K562 (cell line): ENCODE measurements around the gene GARIN1A. TPM values are rescaled to one million over a fixed set of nuclear protein-coding genes. Genes with fewer than 3 reads are reported as not detected.

Experiments used
- CEBPB ChIP-seq: fragments of 450-650 bp; IDR thresholded peaks from 2 replicates; pipeline ENCODE4 v1.6.1; 2016; ENCODE audit warnings: missing genetic modification characterization, missing compliant biosample characterization
- HBP1 ChIP-seq: fragments of 450-650 bp; formaldehyde crosslinking; IDR thresholded peaks from 2 replicates; pipeline ENCODE4 v1.4.0; 2022; ENCODE audit warnings: missing genetic modification characterization
- JUND ChIP-seq, 2 experiments: IDR thresholded peaks; 2 replicates in 1 of 2; 3 replicates in 1 of 2; pipeline ENCODE4 v1.6.1; 2011; ENCODE audit warnings: borderline replicate concordance in 2 of 2, low read depth in 2 of 2, low read length in 2 of 2, improper control_type of control experiment in 1 of 2, missing biosample characterization in 1 of 2, missing genetic modification characterization in 1 of 2, missing genetic modification reagents in 1 of 2
- MBD1 ChIP-seq: fragments of 250-450 bp; sonication (Bioruptor Pico); IDR thresholded peaks from 2 replicates; pipeline ENCODE4 v1.8.0; 2022; ENCODE audit warnings: inconsistent platforms
- MED1 ChIP-seq: sonication (generic); formaldehyde crosslinking; IDR thresholded peaks from 2 replicates; pipeline ENCODE4 v1.8.1; 2023; ENCODE audit warnings: missing genetic modification reagents, borderline replicate concordance
- PRDM10 ChIP-seq: fragments of 450-650 bp; IDR thresholded peaks from 2 replicates; pipeline ENCODE4 v1.6.1; 2018; ENCODE audit not compliant: partially characterized antibody
- SNRNP70 ChIP-seq: fragments of 200-400 bp; formaldehyde crosslinking; optimal IDR thresholded peaks from 2 replicates; pipeline ENCODE3; 2017; ENCODE audit warnings: low read depth, low read length
- SUPT5H ChIP-seq: fragments of 450-650 bp; IDR thresholded peaks from 2 replicates; pipeline ENCODE4 v1.6.1; 2016
- TEAD1 ChIP-seq, 2 experiments: fragments of 450-650 bp in 1 of 2; sonication (generic) in 1 of 2; formaldehyde crosslinking; IDR thresholded peaks; 2 replicates each; pipeline versions ENCODE4 v1.4.0 to v1.8.0; 2020 to 2022; ENCODE audit warnings: mild to moderate bottlenecking in 2 of 2, missing genetic modification reagents in 1 of 2
- WHSC1 ChIP-seq: IDR thresholded peaks from one replicate; pipeline ENCODE4 v1.6.1; 2012; ENCODE audit warnings: low read length, control low read depth, inconsistent platforms
- ZBTB17 ChIP-seq: fragments of 450-650 bp; formaldehyde crosslinking; IDR thresholded peaks from 2 replicates; pipeline ENCODE4 v1.4.0; 2020; ENCODE audit warnings: mild to moderate bottlenecking
- ZBTB2 ChIP-seq: fragments of 450-650 bp; IDR thresholded peaks from 2 replicates; pipeline ENCODE4 v1.6.1; 2016; ENCODE audit warnings: antibody characterized with exemption
- ZBTB26 ChIP-seq: fragments of 450-650 bp; formaldehyde crosslinking; IDR thresholded peaks from 2 replicates; pipeline ENCODE4 v1.4.0; 2022; ENCODE audit warnings: missing genetic modification characterization
- ZNF512 ChIP-seq: IDR thresholded peaks from 2 replicates; pipeline ENCODE4 v1.6.1; 2016; ENCODE audit warnings: missing genetic modification characterization, missing compliant biosample characterization
- ZNF583 ChIP-seq: fragments of 250-450 bp; sonication (Bioruptor Pico); IDR thresholded peaks from 2 replicates; pipeline ENCODE4 v1.4.0; 2020
- ZSCAN29 ChIP-seq: fragments of 450-650 bp; IDR thresholded peaks from 2 replicates; pipeline ENCODE4 v1.6.1; 2017
- polyA plus RNA-seq, 8 experiments: library from polyadenylated mRNA; depleted of rRNA in 4 of 8; stranded (reverse) in 5 of 8; unstranded in 3 of 8; fragments of >200 nt; fragmentation: Nextera tagmentation in 2 of 8; fragmentation: Illumina TruSeq in 1 of 8; extraction: Ambion mirVana in 2 of 8; extraction: Trizol in 1 of 8; gene quantifications; 2 replicates each; pipeline versions ENCODE4 v1.2.1 to v1.2.3, GENCODE V29; 2011 to 2014; ENCODE audit warnings: inconsistent platforms in 1 of 8, missing spikeins in 1 of 8
- total RNA-seq, 7 experiments: library from RNA; depleted of rRNA in 6 of 7; stranded (reverse); fragments of >200 nt in 6 of 7; fragmentation: Illumina TruSeq in 2 of 7; extraction: Trizol in 2 of 7; gene quantifications; 2 replicates each; pipeline versions ENCODE4 v1.2.1 to v1.2.3, GENCODE V29; 2011 to 2021; ENCODE audit warnings: low replicate concordance in 1 of 7

Gene GARIN1A
- total and polyA plus RNA-seq, 9 of the 15 experiments (the other 6 are each of a cell fraction or from before 2014, with no cell fraction given) = 0.01 to 0.41 (median 0.04) TPM; not detected in 3

GRCh38 chr7:128697302-128697905 lies 25.3 kb downstream of the GARIN1A start (continued):
- TF ChIP-seq JUND (IDR thresholded peaks at IDR 0.05; ENCODE audit: borderline replicate concordance, low read depth, low read length) (peak; percentile 53; the same call in 1 of the 2 replicates), JUND (tag; IDR thresholded peaks at IDR 0.05; ENCODE audit: borderline replicate concordance, low read depth, low read length) (peak; percentile 69; the same call in 2 of the 3 replicates), ZNF583 (CRISPR knock-in tag) (0 out of 2 replicates have a peak, but pooled peaks have one; percentile 64), ZNF512 (tag) (peak; percentile 79), SUPT5H (peak; percentile 69), ZSCAN29 (peak; percentile 53; the same call in 1 of the 2 replicates), SNRNP70 (no peak), TEAD1 (CRISPR knock-in tag; IDR thresholded peaks at IDR 0.05) (peak; percentile 14 to 24; a peak in 1 of 4 replicates), MED1 (CRISPR knock-in tag) (no peak), HBP1 (CRISPR knock-in tag) (0 out of 2 replicates have a peak, but pooled peaks have one; percentile 28), ZBTB26 (CRISPR knock-in tag) (peak; percentile 38; the same call in 1 of the 2 replicates), CEBPB (tag) (no peak), PRDM10 (peak; percentile 7), ZBTB17 (CRISPR knock-in tag) (peak; percentile 60; the same call in 1 of the 2 replicates), WHSC1 (no peak), ZBTB2 (peak; percentile 86; the same call in 1 of the 2 replicates), MBD1 (CRISPR knock-in tag) (no peak)
